ENCODE data around the gene PTPRM. TPM values are rescaled to one million over a fixed set of nuclear protein-coding genes. Genes with fewer than 3 reads are reported as not detected.

PTPRM gene
- total RNA-seq, 1 experiment from 2014 or later = 11.1 TPM

DNA sequence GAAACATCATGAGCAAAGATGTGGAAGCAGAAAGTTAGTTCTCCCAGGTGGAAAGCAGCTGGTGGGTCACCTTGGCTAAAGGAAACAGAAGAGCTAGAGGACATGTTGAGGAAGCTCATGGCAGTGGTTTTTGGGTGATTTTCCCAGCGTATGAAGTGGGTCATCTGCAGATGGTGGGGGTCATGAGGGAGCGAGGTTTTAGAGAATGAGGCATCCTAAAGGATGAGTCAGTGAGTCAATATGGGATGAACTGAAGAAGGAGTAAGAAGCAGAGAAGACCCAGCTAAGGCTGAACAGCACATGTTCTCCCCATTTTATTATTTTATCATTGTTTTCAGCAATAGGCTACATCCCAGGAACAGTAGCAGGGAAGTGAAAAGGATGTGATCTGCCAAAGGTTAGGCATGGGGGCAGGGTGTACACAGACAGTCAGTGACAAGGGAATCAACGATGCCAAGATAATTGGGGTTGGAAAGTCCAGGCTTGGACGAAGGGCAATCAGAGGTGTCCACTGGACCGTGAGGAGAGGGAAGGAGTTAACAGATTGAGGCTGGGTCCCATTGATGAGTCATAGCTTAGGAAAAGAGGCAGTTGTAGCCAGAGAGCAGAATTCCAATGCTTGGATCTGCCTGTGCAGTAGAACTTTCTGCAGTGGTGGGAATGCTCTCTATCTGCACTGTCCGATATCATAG, 752.8 kb downstream of the PTPRM start:
- no peaks in the 10 kb centered on the region for H3K9me3 Mint-ChIP-seq
- ATAC-seq (no peak), DNase-seq (ENCODE audit: low spot score) (no peak)

DNA sequence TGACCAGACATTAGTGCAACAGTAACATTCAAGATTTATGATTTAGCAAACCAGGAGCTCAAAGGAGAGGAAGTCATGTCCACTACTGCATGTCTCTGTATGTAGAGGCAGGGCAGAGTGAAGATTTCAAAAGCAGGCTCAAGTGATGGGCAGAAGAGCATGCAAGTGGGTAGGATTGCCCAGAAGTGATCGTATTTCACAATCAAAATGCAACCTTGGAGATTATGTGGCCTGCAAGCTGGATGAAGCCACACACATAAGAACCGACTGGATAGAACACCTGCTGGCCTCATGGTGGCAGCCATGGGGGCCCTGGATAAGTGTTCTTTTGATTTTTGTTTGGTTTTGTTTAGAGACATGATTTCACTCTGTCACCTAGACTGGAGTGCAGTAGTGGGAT, 755.4 kb downstream of the PTPRM start:
- Mint-ChIP-seq H3K4me3 (no peak overlapping the region), H3K36me3 (no peaks in the 10 kb centered on the region; the same call in 1 of the 2 replicates), H3K9me3 (peaks cover 11% of the 10 kb centered on the region), H3K4me1 (no peaks in the 10 kb centered on the region), H3K27ac (no peak overlapping the region), H3K27me3 (ENCODE audit: low read depth) (no peaks in the 10 kb centered on the region)
- ChIA-PET POLR2A (no interaction called here), CTCF (no interaction called here)
- no peak for DNase-seq (ENCODE audit: low spot score)
- TF ChIP-seq HMGA2 (CRISPR knock-in tag; IDR thresholded peaks at IDR 0.05) (no peak), PRRX2 (CRISPR knock-in tag; IDR thresholded peaks at IDR 0.05) (no peak), GTF2I (CRISPR knock-in tag; conservative IDR thresholded peaks at IDR 0.05) (no peak), ZNF423 (CRISPR knock-in tag; IDR thresholded peaks at IDR 0.05) (no peak), CDX4 (CRISPR knock-in tag; IDR thresholded peaks at IDR 0.05; ENCODE audit: borderline replicate concordance) (no peak), ESRRA (CRISPR knock-in tag; IDR thresholded peaks at IDR 0.05; ENCODE audit: borderline replicate concordance) (no peak)
- TF ChIP-seq, protein P1, sequence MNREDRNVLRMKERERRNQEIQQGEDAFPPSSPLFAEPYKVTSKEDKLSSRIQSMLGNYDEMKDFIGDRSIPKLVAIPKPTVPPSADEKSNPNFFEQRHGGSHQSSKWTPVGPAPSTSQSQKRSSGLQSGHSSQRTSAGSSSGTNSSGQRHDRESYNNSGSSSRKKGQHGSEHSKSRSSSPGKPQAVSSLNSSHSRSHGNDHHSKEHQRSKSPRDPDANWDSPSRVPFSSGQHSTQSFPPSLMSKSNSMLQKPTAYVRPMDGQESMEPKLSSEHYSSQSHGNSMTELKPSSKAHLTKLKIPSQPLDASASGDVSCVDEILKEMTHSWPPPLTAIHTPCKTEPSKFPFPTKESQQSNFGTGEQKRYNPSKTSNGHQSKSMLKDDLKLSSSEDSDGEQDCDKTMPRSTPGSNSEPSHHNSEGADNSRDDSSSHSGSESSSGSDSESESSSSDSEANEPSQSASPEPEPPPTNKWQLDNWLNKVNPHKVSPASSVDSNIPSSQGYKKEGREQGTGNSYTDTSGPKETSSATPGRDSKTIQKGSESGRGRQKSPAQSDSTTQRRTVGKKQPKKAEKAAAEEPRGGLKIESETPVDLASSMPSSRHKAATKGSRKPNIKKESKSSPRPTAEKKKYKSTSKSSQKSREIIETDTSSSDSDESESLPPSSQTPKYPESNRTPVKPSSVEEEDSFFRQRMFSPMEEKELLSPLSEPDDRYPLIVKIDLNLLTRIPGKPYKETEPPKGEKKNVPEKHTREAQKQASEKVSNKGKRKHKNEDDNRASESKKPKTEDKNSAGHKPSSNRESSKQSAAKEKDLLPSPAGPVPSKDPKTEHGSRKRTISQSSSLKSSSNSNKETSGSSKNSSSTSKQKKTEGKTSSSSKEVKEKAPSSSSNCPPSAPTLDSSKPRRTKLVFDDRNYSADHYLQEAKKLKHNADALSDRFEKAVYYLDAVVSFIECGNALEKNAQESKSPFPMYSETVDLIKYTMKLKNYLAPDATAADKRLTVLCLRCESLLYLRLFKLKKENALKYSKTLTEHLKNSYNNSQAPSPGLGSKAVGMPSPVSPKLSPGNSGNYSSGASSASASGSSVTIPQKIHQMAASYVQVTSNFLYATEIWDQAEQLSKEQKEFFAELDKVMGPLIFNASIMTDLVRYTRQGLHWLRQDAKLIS (CRISPR knock-in tag; IDR thresholded peaks at IDR 0.05; ENCODE audit: borderline replicate concordance) = no peak
- ATAC-seq = no peak

More for the DNA sequence above, 752.8 kb downstream of the PTPRM start:
- POLR2A ChIA-PET = no interaction called here
- no peak overlapping the region for H3K27ac Mint-ChIP-seq
- no peak for TF ChIP-seq GTF2I (CRISPR knock-in tag; conservative IDR thresholded peaks at IDR 0.05)
- TF ChIP-seq SP1 (CRISPR knock-in tag; conservative IDR thresholded peaks at IDR 0.05) = no peak
- TF ChIP-seq ZNF232 (CRISPR knock-in tag; IDR thresholded peaks at IDR 0.05) = no peak
- no peak for TF ChIP-seq ESRRA (CRISPR knock-in tag; IDR thresholded peaks at IDR 0.05; ENCODE audit: borderline replicate concordance)
- no peak for TF ChIP-seq MYBL2 (CRISPR knock-in tag; IDR thresholded peaks at IDR 0.05)
- TF ChIP-seq, protein P2, sequence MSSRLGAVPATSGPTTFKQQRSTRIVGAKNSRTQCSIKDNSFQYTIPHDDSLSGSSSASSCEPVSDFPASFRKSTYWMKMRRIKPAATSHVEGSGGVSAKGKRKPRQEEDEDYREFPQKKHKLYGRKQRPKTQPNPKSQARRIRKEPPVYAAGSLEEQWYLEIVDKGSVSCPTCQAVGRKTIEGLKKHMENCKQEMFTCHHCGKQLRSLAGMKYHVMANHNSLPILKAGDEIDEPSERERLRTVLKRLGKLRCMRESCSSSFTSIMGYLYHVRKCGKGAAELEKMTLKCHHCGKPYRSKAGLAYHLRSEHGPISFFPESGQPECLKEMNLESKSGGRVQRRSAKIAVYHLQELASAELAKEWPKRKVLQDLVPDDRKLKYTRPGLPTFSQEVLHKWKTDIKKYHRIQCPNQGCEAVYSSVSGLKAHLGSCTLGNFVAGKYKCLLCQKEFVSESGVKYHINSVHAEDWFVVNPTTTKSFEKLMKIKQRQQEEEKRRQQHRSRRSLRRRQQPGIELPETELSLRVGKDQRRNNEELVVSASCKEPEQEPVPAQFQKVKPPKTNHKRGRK (CRISPR knock-in tag; IDR thresholded peaks at IDR 0.05; ENCODE audit: borderline replicate concordance) = no peak
- no peak for TF ChIP-seq ZNF219 (CRISPR knock-in tag; IDR thresholded peaks at IDR 0.05; ENCODE audit: borderline replicate concordance)
- no peak for TF ChIP-seq NR3C1 (CRISPR knock-in tag; conservative IDR thresholded peaks at IDR 0.05; ENCODE audit: low read depth)
- TF ChIP-seq AR (CRISPR knock-in tag; IDR thresholded peaks at IDR 0.05) = no peak
- H3K27me3 Mint-ChIP-seq (ENCODE audit: low read depth) = no peaks in the 10 kb centered on the region
- H3K4me1 Mint-ChIP-seq = 0 out of 2 replicates have a peak, but pooled peaks cover 2% of the 10 kb centered on the region
- no peak overlapping the region for H3K4me3 Mint-ChIP-seq
- CTCF ChIA-PET = no interaction called here
- no peaks in the 10 kb centered on the region for H3K36me3 Mint-ChIP-seq
